Amygdala (tissue), 56 donors: Measurements from ENCODE around the gene RFPL3.

Source experiments
- DNase-seq, 56 donors: peaks; one replicate each; lab custom pipeline; 2025; lab: John Stamatoyannopoulos, UW

RFPL3 gene

GRCh38 chr22:32407312-32407711 is 49.6 kb downstream of the RFPL3 start:
- no peak for DNase-seq

GRCh38 chr22:32407936-32408335 is 50.3 kb downstream of the RFPL3 start:
- DNase-seq: no peak

- DNase-seq: no peak
Observed at GRCh38 chr22:32409977-32410376, 52.3 kb downstream of the RFPL3 start.

GRCh38 chr22:32410459-32410858 is 52.8 kb downstream of the RFPL3 start:
- DNase-seq: no peak
